ENCODE results near the gene CREB5. TPM values are rescaled to one million over a fixed set of nuclear protein-coding genes. Genes with fewer than 3 reads are reported as not detected.

CREB5 gene
- total and polyA plus RNA-seq, 2 of the 13 experiments (the other 11 are each of a cell fraction or from before 2014, with no cell fraction given): 0.38 to 0.71 TPM

GRCh38 chr7:28835800-28836199 lies 423.5 kb downstream of the CREB5 start:
- POLR2A ChIA-PET: no interaction called here
- no TSS peak for BruUV-seq (replicated peaks)
- no peak for FAIRE-seq

More at GRCh38 chr7:28835800-28836199, 423.5 kb downstream of the CREB5 start:
- H3K27me3 ChIP-seq (ENCODE audit: control insufficient read depth in 1 of 2, insufficient read depth in 2 of 2, low read length in 2 of 2): no peaks in the 10 kb centered on the region; a peak in 1 of 5 replicates
- H3K9ac ChIP-seq (ENCODE audit: insufficient read depth, low read depth, low read length): no peak overlapping the region
- ATAC-seq: no peak
- H3K4me1 ChIP-seq (ENCODE audit: insufficient read depth, low read length): no peaks in the 10 kb centered on the region
- H3K4me2 ChIP-seq (ENCODE audit: low read depth, low read length): no peak overlapping the region
- no peaks in the 10 kb centered on the region for H3K79me2 ChIP-seq (ENCODE audit: insufficient read depth, low read length)
- H3K4me3 ChIP-seq (replicated peaks in 1 of 3; ENCODE audit: insufficient read depth in 1 of 3, low read depth in 2 of 3, low read length in 3 of 3): no peak overlapping the region
- intact Hi-C loops (cut with micrococcal nuclease; ENCODE audit: unreplicated experiment) (no loop called here), in situ Hi-C loops (cut with HindIII; ENCODE audit: extremely low pct_ligation_motif_present, low pct_unique_long_range_greater_than_20kb) (no loop called here)
- TF ChIP-seq E2F5 (CRISPR knock-in tag; conservative IDR thresholded peaks at IDR 0.05) (no peak), HNRNPLL (IDR thresholded peaks at IDR 0.05; ENCODE audit: low read depth, low read length, poor library complexity, severe bottlenecking) (no peak), ERF (CRISPR knock-in tag; IDR thresholded peaks at IDR 0.05) (no peak), RBAK (CRISPR knock-in tag; IDR thresholded peaks at IDR 0.05) (no peak), ZNF501 (CRISPR knock-in tag; IDR thresholded peaks at IDR 0.05) (no peak), NCOR1 (IDR thresholded peaks at IDR 0.05; ENCODE audit: borderline replicate concordance, low read length) (no peak), HMG20A (CRISPR knock-in tag; IDR thresholded peaks at IDR 0.05; ENCODE audit: borderline replicate concordance) (no peak), ZNF225 (CRISPR knock-in tag; IDR thresholded peaks at IDR 0.05) (no peak), CC2D1A (CRISPR knock-in tag; IDR thresholded peaks at IDR 0.05) (no peak), GABPA (IDR thresholded peaks at IDR 0.05; ENCODE audit: low read depth, low read length) (no peak), GABPA (CRISPR knock-in tag; IDR thresholded peaks at IDR 0.05; ENCODE audit: low read depth) (no peak), HIC2 (CRISPR knock-in tag; IDR thresholded peaks at IDR 0.05; ENCODE audit: low read depth) (no peak), ARNTL (CRISPR knock-in tag; IDR thresholded peaks at IDR 0.05) (no peak), ARNT2 (CRISPR knock-in tag; IDR thresholded peaks at IDR 0.05; ENCODE audit: low read depth) (no peak), ARID5B (CRISPR knock-in tag; IDR thresholded peaks at IDR 0.05) (no peak), JUNB (CRISPR knock-in tag; IDR thresholded peaks at IDR 0.05; ENCODE audit: borderline replicate concordance) (no peak)
- DNase-seq (ENCODE audit: low spot score): no peak
- no peaks in the 10 kb centered on the region for H3K36me3 ChIP-seq (replicated peaks in 1 of 2; ENCODE audit: control insufficient read depth in 1 of 2, insufficient read depth in 2 of 2, low read length in 2 of 2)
- no peak overlapping the region for H2AFZ ChIP-seq (ENCODE audit: low read length)
- CTCF ChIA-PET (ENCODE audit: low intra/inter-chr PET ratio, low total read pairs): no interaction called here
- H3K27ac ChIP-seq (ENCODE audit: extremely low read length, insufficient read depth, low read length): no peak overlapping the region
- H3K9me3 ChIP-seq (ENCODE audit: low read length): no peaks in the 10 kb centered on the region
- H4K20me1 ChIP-seq (ENCODE audit: insufficient read depth, low read length): no peaks in the 10 kb centered on the region
